ENCODE measurements around the gene LAS1L. TPM values are rescaled to one million over a fixed set of nuclear protein-coding genes. Genes with fewer than 3 reads are reported as not detected.
"Not testable (repeated sequence)": the region's sequence is repeated elsewhere in the genome, so short reads cannot be mapped to it uniquely, and the experiment has no call there.

The LAS1L gene
- total and polyA plus RNA-seq, 9 of the 15 experiments (the other 6 are each of a cell fraction or from before 2014, with no cell fraction given): 43.3 to 119 (median 86.4) TPM

DNA sequence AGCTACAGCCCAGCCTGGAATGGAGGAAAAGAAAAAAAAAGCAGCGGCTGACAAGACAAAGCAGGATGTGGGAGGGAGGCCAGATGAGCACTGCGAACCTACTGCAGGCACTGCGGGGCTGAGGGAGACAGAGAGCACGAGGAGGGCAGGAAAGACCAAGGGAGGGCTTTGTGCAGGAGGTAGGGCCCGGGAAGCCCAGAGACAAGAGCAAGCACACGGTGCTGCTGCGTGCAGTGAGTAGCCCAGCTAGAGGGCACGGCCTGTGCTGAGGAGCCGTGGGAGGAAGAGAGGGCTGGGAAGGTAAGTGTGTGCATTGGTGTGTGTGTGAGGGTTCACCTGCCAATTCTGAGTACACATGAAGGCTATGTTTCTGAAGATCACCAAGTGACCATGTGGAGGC, 15.6 kb downstream of the LAS1L start:
- FAIRE-seq; H3K27ac ChIP-seq (ENCODE audit: extremely low read depth, low read depth, low read length); H4K20me1 ChIP-seq (replicated peaks; ENCODE audit: control insufficient read depth, insufficient read depth, low read length); H2AFZ ChIP-seq (ENCODE audit: low read depth, low read length); in situ Hi-C loops (cut with MboI); ATAC-seq; CTCF ChIA-PET (ENCODE audit: low intra/inter-chr PET ratio); BruUV-seq (replicated peaks); H3K9me1 ChIP-seq (ENCODE audit: control insufficient read depth, insufficient read depth, low read length); DNase-seq (ENCODE audit: extremely low read depth in 1 of 4, low spot score in 3 of 4); H3K4me2 ChIP-seq (ENCODE audit: insufficient read depth, low read length); H3K4me1 ChIP-seq (replicated peaks in 1 of 2; ENCODE audit: control insufficient read depth in 2 of 2, insufficient read depth in 2 of 2, low read length in 2 of 2); intact Hi-C loops (cut with micrococcal nuclease); POLR2A ChIA-PET; H3K27me3 ChIP-seq (ENCODE audit: control insufficient read depth in 2 of 2, insufficient read depth in 2 of 2, low read length in 2 of 2); H3K9ac ChIP-seq (ENCODE audit: insufficient read depth in 1 of 2, low read depth in 2 of 2, low read length in 2 of 2); H3K4me3 ChIP-seq; H3K9me3 ChIP-seq (replicated peaks; ENCODE audit: control insufficient read depth, insufficient read depth, low read depth, low read length); H3K79me2 ChIP-seq (ENCODE audit: control insufficient read depth, insufficient read depth, low read length): not testable (repeated sequence)
- WGBS (ENCODE audit: insufficient coverage, low coverage, missing lambda C conversion rate): no CpG with 5 or more reads among the region's 9 CpGs
- peaks cover 87% of the 10 kb centered on the region; the same call in 2 of the 3 replicates for H3K36me3 ChIP-seq (ENCODE audit: control insufficient read depth, insufficient read depth, low read length)

DNA sequence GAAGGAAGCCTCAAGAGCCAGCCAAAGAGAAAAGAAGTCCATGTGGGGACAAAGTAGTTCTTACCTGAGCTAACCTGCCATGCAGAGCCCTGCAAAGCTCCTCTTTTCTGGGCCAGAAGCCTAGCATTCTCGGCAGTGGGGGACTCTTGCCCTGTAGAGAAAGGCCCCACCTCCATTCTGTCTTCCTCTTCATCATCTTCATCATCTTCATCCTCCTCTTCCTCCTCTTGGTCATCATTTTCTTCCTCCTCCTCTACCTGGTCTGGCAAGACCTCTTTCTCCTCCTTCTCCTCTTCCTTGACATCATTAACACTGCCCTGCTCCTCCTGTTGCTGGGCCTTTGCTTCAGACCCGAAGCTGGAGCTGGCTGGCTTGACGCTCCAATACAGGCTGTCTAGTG, 16.7 kb downstream of the LAS1L start:
- Histone ChIP-seq H3K79me2 (ENCODE audit: control insufficient read depth, insufficient read depth, low read length) (no peaks in the 10 kb centered on the region), H3K27ac (ENCODE audit: extremely low read depth, low read depth, low read length) (no peak overlapping the region), H3K4me2 (ENCODE audit: insufficient read depth, low read length) (no peak overlapping the region), H3K4me1 (replicated peaks in 1 of 2; ENCODE audit: control insufficient read depth in 2 of 2, insufficient read depth in 2 of 2, low read length in 2 of 2) (no peaks in the 10 kb centered on the region), H3K36me3 (ENCODE audit: control insufficient read depth, insufficient read depth, low read length) (peaks cover 87% of the 10 kb centered on the region; the same call in 2 of the 3 replicates), H2AFZ (ENCODE audit: low read depth, low read length) (no peak overlapping the region), H3K9ac (ENCODE audit: insufficient read depth in 1 of 2, low read depth in 2 of 2, low read length in 2 of 2) (no peak overlapping the region), H3K9me3 (replicated peaks; ENCODE audit: control insufficient read depth, insufficient read depth, low read depth, low read length) (no peaks in the 10 kb centered on the region), H3K4me3 (no peak overlapping the region), H3K9me1 (ENCODE audit: control insufficient read depth, insufficient read depth, low read length) (no peaks in the 10 kb centered on the region), H4K20me1 (replicated peaks; ENCODE audit: control insufficient read depth, insufficient read depth, low read length) (no peaks in the 10 kb centered on the region), H3K27me3 (ENCODE audit: control insufficient read depth in 2 of 2, insufficient read depth in 2 of 2, low read length in 2 of 2) (no peaks in the 10 kb centered on the region)
- BruUV-seq (replicated peaks): no TSS peak
- ATAC-seq (no peak), FAIRE-seq (no peak), DNase-seq (ENCODE audit: extremely low read depth in 1 of 4, low spot score in 3 of 4) (no peak)
- POLR2A ChIA-PET: interaction anchor here (0.5 kb wide), 1 partner anchor 9 kb away, joined by 3 read pairs; no protein-coding TSS in a partner anchor
- CTCF ChIA-PET (ENCODE audit: low intra/inter-chr PET ratio): no interaction called here
- WGBS (ENCODE audit: insufficient coverage, low coverage, missing lambda C conversion rate): 94% methylated on average over 2 of the region's 3 CpGs
- in situ Hi-C loops (cut with MboI): no loop called here
- intact Hi-C loops (cut with micrococcal nuclease): no loop called here
- TF ChIP-seq FOXJ3 (CRISPR knock-in tag; IDR thresholded peaks at IDR 0.05) (no peak), SPI1 (IDR thresholded peaks at IDR 0.05; ENCODE audit: borderline replicate concordance, low read depth, low read length) (no peak), RCOR1 (IDR thresholded peaks at IDR 0.05; ENCODE audit: borderline replicate concordance in 1 of 2, low read depth in 2 of 2, low read length in 2 of 2) (no peak), MAFG (tag; conservative IDR thresholded peaks at IDR 0.05) (no peak), ZNF766 (CRISPR knock-in tag; conservative IDR thresholded peaks at IDR 0.05) (no peak), ZNF239 (CRISPR knock-in tag; IDR thresholded peaks at IDR 0.05) (no peak), KDM5B (IDR thresholded peaks at IDR 0.05; ENCODE audit: insufficient replicate concordance, low read depth, low read length) (no peak)
- TF ChIP-seq, protein P1, sequence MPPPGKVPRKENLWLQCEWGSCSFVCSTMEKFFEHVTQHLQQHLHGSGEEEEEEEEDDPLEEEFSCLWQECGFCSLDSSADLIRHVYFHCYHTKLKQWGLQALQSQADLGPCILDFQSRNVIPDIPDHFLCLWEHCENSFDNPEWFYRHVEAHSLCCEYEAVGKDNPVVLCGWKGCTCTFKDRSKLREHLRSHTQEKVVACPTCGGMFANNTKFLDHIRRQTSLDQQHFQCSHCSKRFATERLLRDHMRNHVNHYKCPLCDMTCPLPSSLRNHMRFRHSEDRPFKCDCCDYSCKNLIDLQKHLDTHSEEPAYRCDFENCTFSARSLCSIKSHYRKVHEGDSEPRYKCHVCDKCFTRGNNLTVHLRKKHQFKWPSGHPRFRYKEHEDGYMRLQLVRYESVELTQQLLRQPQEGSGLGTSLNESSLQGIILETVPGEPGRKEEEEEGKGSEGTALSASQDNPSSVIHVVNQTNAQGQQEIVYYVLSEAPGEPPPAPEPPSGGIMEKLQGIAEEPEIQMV (tag; conservative IDR thresholded peaks at IDR 0.05; ENCODE audit: low read depth): no peak
- TF ChIP-seq, protein P2, sequence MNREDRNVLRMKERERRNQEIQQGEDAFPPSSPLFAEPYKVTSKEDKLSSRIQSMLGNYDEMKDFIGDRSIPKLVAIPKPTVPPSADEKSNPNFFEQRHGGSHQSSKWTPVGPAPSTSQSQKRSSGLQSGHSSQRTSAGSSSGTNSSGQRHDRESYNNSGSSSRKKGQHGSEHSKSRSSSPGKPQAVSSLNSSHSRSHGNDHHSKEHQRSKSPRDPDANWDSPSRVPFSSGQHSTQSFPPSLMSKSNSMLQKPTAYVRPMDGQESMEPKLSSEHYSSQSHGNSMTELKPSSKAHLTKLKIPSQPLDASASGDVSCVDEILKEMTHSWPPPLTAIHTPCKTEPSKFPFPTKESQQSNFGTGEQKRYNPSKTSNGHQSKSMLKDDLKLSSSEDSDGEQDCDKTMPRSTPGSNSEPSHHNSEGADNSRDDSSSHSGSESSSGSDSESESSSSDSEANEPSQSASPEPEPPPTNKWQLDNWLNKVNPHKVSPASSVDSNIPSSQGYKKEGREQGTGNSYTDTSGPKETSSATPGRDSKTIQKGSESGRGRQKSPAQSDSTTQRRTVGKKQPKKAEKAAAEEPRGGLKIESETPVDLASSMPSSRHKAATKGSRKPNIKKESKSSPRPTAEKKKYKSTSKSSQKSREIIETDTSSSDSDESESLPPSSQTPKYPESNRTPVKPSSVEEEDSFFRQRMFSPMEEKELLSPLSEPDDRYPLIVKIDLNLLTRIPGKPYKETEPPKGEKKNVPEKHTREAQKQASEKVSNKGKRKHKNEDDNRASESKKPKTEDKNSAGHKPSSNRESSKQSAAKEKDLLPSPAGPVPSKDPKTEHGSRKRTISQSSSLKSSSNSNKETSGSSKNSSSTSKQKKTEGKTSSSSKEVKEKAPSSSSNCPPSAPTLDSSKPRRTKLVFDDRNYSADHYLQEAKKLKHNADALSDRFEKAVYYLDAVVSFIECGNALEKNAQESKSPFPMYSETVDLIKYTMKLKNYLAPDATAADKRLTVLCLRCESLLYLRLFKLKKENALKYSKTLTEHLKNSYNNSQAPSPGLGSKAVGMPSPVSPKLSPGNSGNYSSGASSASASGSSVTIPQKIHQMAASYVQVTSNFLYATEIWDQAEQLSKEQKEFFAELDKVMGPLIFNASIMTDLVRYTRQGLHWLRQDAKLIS (CRISPR knock-in tag; IDR thresholded peaks at IDR 0.05): no peak
